GM21515 (cell line): ENCODE results near the gene RETSAT.
A peak's percentile ranks its signal among the peaks of the same experiment; 100 is the strongest.
"Not testable (repeated sequence)": the region's sequence is repeated elsewhere in the genome, so short reads cannot be mapped to it uniquely, and the experiment has no call there.

Experiments used
- ATAC-seq: cut with Tn5 transposase; IDR thresholded peaks from one replicate; pipeline ENCODE4 v1.9.1; 2021; ENCODE audit not compliant: unreplicated experiment

The RETSAT gene

DNA sequence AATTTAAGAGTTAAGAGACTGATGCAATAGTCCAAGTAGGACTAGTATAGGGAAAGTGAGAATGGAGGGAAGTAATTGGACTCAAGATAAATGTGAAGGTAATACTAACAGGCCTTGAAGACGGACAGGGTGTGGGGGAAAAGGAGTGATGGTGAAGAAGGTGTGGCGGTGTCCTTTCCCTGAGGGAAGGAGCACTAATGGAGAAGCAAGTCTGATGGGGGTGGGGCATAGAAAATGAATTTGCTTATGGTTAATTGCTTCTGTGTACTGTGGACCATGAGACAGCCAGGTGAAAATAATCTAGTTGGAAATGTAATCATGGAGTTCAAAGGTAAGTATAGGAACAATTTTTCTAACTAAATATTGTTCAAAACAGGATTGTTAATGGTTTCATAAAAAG is 19.4 kb downstream of the RETSAT start:
- no peak for ATAC-seq

DNA sequence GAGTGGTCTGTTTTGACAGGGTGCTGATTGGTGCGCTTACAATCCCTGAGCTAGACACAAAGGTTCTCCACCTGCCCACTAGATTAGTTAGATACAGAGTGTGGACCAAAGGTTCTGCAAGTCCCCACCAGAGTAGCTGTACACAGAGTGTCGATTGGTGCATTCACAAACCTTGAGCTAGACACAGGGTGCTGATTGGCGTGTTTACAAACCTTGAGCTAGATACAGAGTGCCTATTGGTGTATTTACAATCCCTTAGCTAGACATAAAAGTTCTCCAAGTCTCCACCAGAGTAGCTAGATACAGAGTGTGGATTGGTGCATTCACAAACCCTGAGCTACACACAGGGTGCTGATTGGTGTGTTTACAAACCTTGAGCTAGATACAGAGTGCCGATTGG is 20.5 kb downstream of the RETSAT start:
- not testable (repeated sequence) for ATAC-seq

DNA sequence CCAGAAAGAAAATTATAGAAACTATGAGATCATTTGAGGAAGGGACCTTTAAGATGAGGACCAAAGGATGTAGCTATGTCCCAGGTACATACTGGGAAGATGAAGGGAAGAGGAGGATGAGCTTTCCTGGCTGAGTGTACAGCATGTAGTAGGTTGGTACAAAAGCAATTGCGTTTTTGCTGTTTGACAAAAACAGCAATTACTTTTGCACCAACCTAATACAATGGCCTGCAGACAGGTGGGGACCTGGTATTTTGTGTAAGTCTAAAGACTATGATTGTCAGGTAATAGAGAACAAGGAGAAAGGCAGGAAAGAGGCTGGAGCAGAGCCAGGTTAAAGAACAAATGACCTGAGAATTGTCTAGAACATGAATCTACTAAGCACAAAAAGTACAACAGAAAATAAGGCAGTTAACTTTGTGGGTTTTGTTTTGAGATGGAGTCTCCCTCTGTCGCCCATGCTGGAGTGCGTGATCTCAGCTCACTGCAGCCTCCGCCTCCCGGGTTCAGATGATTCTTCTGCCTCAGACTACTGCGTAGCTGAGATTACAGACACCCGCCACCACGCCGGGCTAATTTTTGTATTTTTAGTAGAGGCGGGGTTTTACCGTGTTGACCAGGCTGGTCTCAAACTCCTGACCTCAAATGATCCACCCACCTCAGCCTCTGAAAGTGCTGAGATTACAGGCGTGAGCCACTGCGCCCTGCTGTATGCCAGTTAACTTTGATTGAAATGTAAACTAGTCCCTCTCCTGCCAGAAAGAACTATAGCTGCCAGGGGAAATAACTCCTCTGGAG is 23.3 kb downstream of the RETSAT start:
- no peak for ATAC-seq

DNA sequence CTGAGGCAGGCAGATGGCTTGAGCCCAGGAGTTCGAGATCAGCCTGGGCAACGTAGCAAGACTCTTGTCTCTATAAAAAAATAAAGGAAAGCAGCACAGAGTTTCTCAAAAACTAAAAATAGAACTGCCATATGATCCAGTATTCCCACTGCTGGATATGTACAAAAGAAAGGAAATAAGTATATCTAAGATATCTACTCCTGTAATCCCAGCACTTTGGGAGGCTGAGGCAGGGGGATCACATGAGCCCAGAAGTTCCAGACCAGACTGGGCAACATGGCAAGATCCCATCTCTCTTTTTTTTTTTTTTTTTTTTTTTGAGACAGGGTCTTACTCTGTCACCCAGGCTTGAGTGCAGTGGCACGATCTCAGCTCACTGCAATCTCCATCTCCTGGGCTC is 24.6 kb downstream of the RETSAT start:
- not testable (repeated sequence) for ATAC-seq

DNA sequence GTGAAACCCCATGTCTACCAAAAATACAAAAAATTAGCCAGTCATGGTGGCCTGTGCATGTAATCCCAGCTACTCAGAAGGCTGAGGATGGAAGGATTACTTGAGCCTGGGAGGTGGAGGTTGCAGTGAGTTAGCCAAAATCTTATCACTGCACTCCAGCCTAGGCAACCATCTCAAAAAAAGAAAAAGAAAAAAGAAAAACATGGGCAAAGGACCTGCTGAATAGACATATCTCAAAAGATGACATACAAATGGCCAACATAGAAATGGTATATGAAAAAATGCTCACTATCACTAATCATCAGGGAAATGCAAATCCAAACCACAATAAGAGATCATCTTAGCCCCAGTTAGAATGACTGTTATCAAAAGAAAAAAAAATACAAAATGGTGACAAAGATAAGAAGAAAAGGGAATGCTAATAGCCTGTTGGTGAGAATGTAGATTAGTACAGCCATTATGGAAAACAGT is 25.1 kb downstream of the RETSAT start:
- ATAC-seq: no peak

DNA sequence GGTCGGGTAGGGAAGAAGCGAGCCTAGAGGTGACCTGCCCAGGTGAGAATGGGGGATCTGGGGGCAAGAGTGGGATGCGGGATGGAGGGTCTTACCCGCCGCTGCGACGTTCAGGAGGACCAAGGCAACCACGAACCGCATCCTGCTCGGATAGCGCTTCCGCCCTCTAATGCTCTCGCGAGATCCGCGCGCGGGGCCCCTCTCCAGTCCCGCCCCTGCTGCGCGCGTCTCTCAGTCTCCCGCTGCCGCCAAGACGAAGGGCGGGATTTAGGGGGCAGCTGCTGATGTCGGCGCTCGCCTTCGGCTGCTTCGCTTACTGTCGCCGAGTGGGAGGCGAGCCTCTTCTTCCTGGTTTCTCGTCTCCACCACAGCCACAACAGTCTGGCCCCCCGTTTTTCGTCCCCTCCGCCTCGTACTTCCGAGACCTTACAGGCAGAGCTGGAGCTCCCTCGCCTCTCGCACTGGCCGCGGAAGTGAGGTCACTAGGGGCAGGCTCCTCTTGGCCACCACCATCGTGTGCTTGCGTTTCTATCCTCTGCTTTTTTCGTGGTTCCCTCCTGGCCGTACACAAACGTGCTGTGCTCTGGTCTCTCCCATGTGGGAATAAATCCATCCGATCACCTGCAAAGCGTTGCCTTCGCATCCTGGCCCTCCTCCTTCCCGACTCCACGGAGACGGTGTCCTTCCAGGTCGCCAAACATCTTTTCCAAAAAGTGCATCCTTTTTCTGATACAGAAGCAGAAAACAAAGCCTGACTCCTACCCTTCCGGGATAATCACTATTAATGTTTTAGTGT is 26.3 kb downstream of the RETSAT start, which contains the start of gene TGOLN2:
TSS of gene TGOLN2 (minus strand) at position 168 of the 796 bp plus-strand sequence. CDS start at position 141, 27 bp downstream.
- peak; percentile 83 for ATAC-seq

DNA sequence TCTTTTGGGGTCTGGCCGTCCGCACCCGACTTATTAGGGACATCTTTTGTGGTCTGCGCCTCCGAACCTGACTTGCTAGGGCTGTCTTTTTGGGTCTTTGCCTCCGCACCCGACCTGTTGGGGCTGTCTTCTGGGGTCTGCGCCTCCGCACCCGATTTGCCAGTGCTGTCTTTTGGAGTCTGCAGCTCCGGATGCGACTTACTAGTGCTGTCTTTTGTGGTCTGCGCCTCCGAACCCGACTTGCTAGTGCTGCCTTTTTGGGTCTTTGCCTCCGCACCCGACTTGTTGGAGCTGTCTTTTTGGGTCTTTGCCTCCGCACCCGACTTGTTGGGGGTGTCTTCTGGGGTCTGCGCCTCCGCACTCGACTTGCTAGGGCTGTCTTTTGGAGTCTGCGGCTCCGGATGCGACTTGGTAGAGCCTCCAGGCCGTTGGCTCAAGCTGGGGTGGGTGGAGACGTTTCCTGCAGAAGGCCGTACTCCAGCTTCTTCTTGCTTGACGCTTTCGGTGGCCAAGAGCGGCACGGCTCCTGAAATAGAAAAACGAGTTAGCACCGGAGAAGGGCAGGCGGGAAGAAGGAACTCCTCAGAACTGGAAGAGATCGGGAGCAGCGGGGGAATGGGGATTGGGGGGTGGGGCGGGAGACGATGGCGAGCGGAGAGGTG is 27.0 kb downstream of the RETSAT start:
- peak; percentile 34 for ATAC-seq

DNA sequence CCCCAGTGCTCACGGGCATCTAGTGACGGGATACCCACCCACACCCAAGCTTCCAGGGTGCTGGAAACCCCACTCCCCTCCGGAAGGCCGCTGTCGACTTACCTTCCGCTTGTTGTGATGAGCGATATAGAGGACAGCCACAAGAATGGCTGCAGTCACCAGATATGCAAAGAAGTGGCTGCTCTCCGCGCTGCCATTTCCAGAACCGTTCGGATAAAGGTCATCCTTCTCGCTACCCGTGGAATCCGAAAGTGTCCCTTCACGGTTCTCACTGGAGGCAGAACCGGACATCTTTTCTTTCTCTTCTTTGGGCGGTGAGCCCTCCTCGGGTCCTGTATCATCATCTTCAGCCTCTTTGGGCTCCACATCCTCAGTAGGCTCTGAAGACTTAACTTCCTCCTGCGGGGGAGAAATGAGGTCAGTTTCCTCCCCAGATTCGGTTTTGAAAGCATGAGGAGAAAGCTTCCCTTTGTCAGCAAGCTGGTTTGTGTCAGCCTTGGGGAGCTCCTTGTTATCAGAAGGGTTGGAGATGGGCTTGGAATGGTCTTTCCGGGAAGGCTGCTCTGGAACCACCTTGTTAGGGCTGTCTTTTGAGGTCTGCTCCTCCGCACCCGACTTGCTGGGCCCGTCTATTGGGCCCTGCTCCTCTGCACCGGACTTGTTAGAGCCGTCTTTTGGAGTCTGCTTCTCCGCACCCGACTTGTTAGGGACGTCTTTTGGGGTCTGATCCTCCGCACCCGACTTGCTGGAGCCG is 27.7 kb downstream of the RETSAT start:
- peak; percentile 32 for ATAC-seq

DNA sequence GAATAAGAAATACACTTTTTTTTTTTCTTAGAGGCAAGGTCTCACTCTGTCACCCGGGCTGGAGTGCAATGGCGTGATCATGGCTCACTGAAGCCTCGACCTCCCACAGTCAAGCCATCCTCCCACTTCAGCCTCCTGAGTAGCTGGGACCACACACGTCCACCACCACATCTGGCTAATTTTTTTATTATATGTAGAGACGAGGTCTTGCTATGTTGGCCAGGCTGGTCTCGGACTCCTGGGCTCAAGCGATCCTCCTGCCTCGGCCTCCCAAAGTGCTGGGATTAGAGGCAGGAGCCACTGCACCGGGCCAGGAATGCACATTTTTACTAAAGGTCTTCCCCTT is 28.9 kb downstream of the RETSAT start:
- no peak for ATAC-seq

DNA sequence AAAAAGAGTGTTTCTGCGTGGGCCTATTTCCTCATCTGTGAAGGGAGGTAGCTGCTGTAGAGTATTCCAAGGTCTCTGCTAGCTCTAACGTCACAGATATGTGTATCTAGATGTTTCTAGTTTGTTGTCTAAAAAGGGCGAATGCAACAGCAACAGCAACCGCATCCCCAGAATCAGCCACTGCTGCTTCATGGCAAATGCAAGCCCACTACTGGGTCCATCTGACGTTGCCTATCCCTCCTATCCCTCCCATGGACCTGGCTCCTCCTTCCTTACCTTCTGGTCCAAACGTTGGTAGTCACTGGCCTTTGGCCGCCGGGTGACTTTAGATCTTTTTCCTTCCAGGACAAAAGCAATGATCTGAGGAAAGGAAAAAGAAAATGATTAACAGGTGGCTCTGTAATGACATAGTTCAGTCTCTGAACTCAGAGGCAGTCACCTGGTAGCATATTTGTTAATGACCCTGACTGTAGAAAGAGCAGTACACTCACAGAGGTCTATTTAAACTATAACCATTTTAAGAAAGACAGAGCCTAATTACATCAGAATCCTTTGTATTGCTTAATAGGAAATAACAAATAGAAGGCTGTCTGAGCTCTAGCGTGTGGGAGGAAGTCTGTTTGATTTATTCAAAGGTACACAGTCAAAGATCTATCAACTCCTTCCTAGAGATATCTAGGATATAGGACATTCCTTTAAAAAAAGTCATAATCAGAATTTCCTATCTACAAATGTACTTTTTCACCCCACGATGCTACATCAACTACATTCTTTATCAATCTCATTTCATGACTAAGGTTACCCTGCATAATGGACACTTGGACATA is 29.5 kb downstream of the RETSAT start:
- no peak for ATAC-seq

DNA sequence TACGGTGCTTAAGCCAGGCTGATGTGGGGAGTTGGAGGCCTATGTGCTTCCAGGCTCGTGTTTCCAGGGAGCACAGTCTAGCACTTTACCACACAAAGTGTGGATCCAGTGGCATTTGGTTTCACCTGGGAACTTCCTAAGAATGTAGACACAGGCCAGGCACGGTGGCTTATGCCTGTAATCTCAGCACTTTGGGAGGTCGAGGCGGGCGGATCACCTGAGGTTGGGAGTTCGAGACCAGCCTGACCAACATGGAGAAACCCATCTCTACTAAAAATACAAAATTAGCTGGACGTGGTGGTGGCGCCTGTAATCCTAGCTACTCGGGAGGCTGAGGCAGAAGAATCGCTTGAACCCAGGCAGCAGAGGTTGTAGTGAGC is 30.4 kb downstream of the RETSAT start:
- ATAC-seq: not testable (repeated sequence)

DNA sequence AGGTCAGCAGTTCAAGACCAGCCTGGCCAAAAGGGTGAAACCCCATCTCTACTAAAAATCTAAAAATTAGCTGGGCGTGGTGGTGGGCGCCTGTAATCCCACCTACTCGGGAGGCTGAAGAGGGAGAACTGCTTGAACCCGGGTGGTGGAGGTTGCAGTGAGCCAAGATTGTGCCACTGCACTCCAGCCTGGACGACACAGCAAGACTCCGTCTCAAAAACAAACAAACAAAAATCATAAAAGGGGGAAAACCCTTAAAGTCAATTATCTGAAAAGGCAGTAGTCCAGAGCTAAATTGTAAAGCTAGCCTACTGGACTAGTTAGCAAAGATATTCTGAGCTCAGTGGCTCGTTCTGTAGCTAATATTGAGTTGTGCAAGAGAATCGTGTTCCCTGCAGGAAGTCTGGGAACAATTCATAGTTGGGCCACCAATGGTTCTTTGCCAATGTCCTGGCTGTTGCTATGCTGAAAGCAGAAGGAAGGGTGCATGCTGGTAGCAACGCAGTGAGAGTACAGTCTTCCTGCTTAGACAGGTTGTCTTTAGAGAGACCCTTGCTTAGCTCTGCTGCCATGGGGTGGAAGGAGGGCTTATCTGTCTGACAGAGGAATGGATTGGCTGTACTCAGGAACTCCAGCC is 30.9 kb downstream of the RETSAT start:
- ATAC-seq: no peak

DNA sequence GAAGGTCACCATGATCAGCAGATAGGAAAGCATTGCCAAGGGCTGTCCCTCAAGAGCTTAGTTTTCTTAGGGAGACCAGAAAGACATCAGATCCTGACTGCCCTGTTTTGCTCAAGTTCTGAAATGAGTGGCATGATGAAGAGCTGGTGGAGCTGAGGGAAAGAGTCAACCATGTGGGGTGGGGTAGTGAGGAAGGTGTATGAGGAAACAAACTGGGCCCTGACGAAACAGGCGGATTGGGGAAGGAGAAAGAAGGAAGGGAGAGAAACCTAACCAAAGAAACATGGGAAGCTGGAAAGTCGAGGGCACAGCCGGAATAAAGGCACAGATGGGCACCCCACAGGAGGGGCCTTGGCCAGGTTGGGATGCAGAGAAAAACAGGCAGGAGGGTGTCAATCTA is 34.5 kb downstream of the RETSAT start:
- ATAC-seq: no peak

DNA sequence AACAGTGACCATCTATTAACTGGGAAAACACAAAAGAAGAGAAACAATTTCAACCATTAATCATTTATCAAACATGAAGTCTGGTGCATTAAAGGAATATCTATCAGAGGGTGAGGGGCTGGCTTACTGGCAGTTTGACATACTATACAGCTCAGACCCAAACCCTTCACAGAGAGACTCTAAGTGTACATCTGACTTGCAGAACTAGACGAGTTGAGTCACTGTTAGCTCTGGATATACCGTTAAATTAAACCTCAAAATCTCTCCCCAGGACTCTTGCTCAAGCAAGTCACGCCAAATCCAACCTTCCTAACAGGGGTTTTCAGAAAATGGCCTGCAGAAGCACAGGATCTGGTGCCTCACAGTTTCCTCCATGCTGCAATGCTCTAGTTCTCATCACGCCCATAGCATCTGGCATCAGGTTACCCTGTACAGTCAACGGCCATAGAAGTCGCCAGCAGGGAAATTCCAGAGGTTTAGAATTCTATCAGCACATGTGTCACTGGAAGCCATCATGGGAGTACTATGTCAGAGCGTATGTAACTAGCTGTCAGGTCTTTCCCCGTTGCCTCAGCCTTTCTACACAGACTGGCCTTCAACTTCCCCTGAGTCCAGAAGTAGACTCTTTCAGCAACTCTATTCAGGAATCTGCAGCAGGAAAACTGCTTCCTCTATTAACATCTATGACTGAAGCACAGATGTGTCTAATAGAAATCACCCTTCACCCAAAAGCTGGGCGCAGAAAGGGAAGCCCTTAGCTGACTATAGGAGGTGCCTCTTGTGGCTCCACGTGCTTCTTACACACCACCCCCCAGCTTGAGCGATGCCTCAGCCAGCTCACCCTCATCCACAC is 35.9 kb downstream of the RETSAT start:
- no peak for ATAC-seq

DNA sequence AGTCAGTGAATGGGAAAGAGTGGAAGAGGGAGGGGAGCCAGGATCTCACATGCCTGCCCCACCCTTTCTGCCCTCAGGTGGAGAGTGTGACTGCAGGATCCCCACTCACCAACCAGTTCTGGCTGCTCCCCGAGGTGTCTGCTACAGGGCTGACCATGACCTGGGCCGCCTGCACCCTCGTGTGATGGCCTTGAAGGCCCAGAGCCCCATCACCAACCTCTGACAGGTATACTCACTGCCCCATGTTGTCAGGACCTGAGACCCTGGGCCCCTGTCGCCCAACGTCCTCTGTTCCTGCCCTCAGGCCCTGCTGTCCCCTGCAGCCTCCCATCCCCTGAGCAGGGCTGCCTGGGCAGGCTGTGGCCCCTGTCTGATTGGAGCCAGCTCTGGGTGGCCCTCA is 38.4 kb downstream of the RETSAT start:
- not testable (repeated sequence) for ATAC-seq

DNA sequence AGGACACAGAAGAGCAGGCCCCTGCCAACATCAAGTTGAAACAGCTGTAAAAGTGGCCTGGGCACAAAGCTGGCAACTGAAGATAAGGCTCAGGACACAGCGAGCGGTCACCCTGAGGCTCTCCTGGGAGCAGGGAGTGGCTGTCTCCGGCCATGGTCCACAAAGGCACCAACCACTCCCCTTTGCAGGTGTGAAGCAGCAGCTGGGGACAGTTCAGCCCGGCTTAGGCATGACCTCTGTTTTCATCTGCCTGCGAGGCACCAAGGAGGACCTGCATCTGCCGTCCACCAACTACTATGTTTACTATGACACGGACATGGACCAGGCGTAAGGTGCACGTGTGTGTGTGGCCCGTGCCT is 39.5 kb downstream of the RETSAT start:
- ATAC-seq: no peak

DNA sequence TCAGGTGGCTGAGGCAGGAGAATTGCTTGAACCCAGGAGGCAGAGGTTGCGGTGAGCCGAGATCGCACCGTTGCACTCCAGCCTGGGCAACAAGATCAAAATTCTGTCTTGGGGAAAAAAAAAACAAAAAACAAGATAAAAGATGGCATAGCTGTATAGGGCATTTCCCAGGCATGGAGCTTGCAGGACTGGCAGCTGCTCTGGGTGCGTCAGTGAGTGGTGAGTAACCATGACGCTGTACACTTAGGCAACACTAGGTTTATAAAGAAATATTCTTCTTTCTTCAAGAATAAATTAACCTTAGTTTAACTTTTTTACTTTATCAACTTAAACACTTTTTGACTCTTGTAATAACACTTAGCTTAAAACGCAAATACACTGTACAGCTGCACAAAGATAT is 41.9 kb downstream of the RETSAT start:
- no peak for ATAC-seq

DNA sequence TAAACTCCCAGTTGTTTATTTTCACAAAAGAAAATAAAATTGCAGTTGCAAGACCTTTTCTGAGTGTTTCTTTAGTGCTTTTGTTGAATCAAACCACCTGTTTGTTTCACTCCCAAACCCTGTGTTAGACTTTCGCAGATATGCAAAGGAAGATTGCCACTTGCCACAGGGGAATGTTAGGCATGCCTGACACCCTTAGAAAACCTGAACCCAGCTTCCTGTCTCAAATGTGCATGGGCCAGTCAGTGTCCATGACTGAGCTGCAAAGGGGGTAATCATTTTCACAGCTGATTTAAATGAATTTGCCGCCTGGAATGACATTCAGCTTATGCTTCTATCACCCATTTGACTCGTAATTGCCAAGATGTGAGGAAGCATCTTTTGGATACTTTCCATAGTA is 44.0 kb downstream of the RETSAT start:
- ATAC-seq: no peak
